Psoas muscle (tissue), 8 donors: ENCODE measurements around the gene THBS3. TPM values are rescaled to one million over a fixed set of nuclear protein-coding genes. Genes with fewer than 3 reads are reported as not detected.
A peak's percentile ranks its signal among the peaks of the same experiment; 100 is the strongest.

Experiments used
- ATAC-seq, 4 donors: fragments of 200-7000 bp; cut with Tn5 transposase; one replicate each; pipeline ENCODE4 v1.9.1; 2020; ENCODE audit warnings: moderate library complexity in 3 of 4, mild to moderate bottlenecking in 2 of 4
- DNase-seq, 2 donors: peaks; one replicate each; pipeline ENCODE4 v3.0.0-alpha.2; 2020
- H3K27ac ChIP-seq: fragments of 200-600 bp; one replicate; pipeline ENCODE4 v1.8.0; 2022
- H3K27me3 ChIP-seq, 3 donors: fragments of 200-600 bp in 1 of 3; one replicate each; pipeline versions ENCODE4 v1.6.1 to v1.8.0; 2013 to 2022; ENCODE audit warnings: low read length in 2 of 3, mild to moderate bottlenecking in 2 of 3, moderate library complexity in 1 of 3; ENCODE audit not compliant: insufficient read depth in 3 of 3
- H3K36me3 ChIP-seq, 2 donors: fragments of 200-600 bp in 1 of 2; one replicate each; pipeline versions ENCODE4 v1.6.1 to v1.8.0; 2013 to 2022; ENCODE audit warnings: low read depth in 1 of 2, mild to moderate bottlenecking in 1 of 2, moderate library complexity in 1 of 2; ENCODE audit not compliant: insufficient read depth in 1 of 2
- H3K4me1 ChIP-seq: fragments of 200-600 bp; one replicate; pipeline ENCODE4 v1.8.0; 2022
- H3K4me3 ChIP-seq: fragments of 200-600 bp; one replicate; pipeline ENCODE4 v1.8.0; 2022; ENCODE audit warnings: mild to moderate bottlenecking
- H3K9me3 ChIP-seq: fragments of 200-600 bp; one replicate; pipeline ENCODE4 v1.8.0; 2022
- WGBS, 3 donors: extraction: QIAGEN DNeasy Blood & Tissue Kit; methylation state at CpG; one replicate each; pipeline versions ENCODE4 v1.1.6 to v1.1.7; 2013; 5-methylcytosine and 5-hydroxymethylcytosine counted together
- intact Hi-C, 2 donors: fragments of 100-400 bp; cut with DNase I; formaldehyde crosslinking; loops; one replicate each; pipeline versions ENCODE4 v1.11.0 to v1.14.2; 2022
- polyA plus RNA-seq, 3 donors: library from polyadenylated mRNA; stranded (reverse); fragments of 200-250 nt; gene quantifications; one replicate each; pipeline ENCODE4 v1.2.3, GENCODE V29; 2013
- total RNA-seq, 4 donors: library from RNA; stranded (reverse); fragmentation: NEBNext Ultra II Directional in 2 of 4; extraction: Animal tissue kit (Norgen Biotek cat#: 25700) in 2 of 4; gene quantifications; one replicate each; pipeline versions ENCODE4 v1.2.1 to v1.2.4, GENCODE V29; 2021 to 2023
- TF ChIP-seq, protein P1 (sequence below): fragments of 200-600 bp; IDR thresholded peaks from one replicate; pipeline ENCODE4 v1.8.0; 2022; ENCODE audit warnings: antibody characterized with exemption
- donor health status: healthy with polysubstance abuse.
- donor health status: DM: no; HTN: no; CAD: no; lungs with moderate emphysema.
- donor health status: Bipolar disorder and iron deficiency.
- donor health status: healthy.
- donor health status: DM: yes; HTN: yes; CAD: no.
- donor health status: DM: no; HTN: no; CAD: no.
- donor health status: DM: no; HTN: no; CAD: no.
- donor health status: DM: yes; HTN: yes; CAD: no.

The THBS3 gene
- total and polyA plus RNA-seq, 7 donors = 2.8 to 8.1 (median 3.5) TPM

DNA sequence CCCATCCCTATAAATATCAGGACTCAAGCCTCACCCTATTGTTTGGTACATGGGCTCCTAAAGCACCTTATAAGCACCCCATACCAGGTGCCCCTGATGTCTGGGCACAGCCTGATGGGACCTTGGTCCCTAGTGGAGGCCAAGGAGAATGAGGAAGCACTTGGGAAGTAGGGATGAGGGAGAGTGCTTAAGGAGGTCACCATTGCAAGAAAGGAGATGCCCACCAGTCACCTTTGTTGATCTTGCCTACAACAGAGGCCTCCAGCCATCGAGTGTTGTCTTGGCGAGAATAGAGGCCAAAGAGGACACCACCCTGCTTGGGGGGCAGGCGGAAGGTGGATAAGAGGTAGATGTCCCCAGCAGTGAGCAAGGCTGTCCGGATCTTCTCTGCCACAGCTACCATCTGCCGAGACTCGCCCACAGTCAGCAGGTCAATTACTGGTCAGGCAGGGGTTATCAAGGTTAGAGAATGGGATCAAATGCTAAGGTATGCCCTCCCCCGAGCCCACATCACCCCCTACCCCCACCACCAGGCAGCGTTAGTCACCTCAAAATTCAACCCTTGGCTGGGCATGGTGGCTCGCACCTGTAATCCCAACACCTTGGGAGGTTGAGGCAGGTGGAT lies 1.6 kb downstream of the THBS3 start:
- Histone ChIP-seq H3K4me3 (no peak overlapping the region), H3K27me3 (no peaks in the 10 kb centered on the region), H3K27ac (no peak overlapping the region), H3K9me3 (no peaks in the 10 kb centered on the region), H3K4me1 (peaks cover 21% of the 10 kb centered on the region), H3K36me3 (peaks cover 0 to 11% of the 10 kb centered on the region in 2 donors)
- TF ChIP-seq, protein P1, sequence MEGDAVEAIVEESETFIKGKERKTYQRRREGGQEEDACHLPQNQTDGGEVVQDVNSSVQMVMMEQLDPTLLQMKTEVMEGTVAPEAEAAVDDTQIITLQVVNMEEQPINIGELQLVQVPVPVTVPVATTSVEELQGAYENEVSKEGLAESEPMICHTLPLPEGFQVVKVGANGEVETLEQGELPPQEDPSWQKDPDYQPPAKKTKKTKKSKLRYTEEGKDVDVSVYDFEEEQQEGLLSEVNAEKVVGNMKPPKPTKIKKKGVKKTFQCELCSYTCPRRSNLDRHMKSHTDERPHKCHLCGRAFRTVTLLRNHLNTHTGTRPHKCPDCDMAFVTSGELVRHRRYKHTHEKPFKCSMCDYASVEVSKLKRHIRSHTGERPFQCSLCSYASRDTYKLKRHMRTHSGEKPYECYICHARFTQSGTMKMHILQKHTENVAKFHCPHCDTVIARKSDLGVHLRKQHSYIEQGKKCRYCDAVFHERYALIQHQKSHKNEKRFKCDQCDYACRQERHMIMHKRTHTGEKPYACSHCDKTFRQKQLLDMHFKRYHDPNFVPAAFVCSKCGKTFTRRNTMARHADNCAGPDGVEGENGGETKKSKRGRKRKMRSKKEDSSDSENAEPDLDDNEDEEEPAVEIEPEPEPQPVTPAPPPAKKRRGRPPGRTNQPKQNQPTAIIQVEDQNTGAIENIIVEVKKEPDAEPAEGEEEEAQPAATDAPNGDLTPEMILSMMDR = no peak
- ATAC-seq (no peak), DNase-seq (peak in 1 of 2 donors; percentile 17)
- WGBS, 3 donors = 68 to 82% (median 76%) methylated on average over 9 of the region's 9 CpGs
- intact Hi-C loops = loop anchor here in 1 of 2 donors (1.0 kb wide), 1 partner anchor 21 kb away; no protein-coding TSS in a partner anchor

DNA sequence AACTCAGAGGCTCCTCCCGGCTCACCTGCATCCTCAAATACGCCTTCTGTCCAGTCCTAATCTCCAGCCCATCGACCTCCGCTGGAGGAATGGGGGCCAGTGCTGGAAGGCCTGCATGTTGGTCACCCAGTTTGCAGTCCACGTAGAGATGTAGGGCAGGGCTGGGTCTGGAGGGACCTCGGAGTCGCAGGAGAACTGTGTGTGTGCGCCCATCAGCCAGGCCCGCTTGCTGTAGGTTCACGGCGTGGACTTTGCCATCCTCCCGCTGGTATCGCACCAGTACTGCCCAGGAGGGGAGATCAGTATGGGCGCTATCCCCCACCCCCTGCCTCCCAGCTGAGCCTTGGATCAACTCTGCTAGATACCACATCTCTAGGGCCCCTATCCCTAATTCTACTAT lies 2.7 kb downstream of the THBS3 start:
- peaks cover 21% of the 10 kb centered on the region for H3K4me1 ChIP-seq
- no peak overlapping the region for H3K27ac ChIP-seq
- 92 to 96% (median 93%) methylated on average over 14 of the region's 14 CpGs for WGBS, 3 donors
- DNase-seq (peak in 1 of 2 donors; percentile 39), ATAC-seq (no peak)
- H3K4me3 ChIP-seq = no peak overlapping the region
- no peaks in the 10 kb centered on the region for H3K9me3 ChIP-seq
- TF ChIP-seq, protein P1 = no peak
- no peaks in the 10 kb centered on the region for H3K27me3 ChIP-seq
- H3K36me3 ChIP-seq = peaks cover 0 to under 1% of the 10 kb centered on the region in 2 donors
- intact Hi-C loops = no loop called here

DNA sequence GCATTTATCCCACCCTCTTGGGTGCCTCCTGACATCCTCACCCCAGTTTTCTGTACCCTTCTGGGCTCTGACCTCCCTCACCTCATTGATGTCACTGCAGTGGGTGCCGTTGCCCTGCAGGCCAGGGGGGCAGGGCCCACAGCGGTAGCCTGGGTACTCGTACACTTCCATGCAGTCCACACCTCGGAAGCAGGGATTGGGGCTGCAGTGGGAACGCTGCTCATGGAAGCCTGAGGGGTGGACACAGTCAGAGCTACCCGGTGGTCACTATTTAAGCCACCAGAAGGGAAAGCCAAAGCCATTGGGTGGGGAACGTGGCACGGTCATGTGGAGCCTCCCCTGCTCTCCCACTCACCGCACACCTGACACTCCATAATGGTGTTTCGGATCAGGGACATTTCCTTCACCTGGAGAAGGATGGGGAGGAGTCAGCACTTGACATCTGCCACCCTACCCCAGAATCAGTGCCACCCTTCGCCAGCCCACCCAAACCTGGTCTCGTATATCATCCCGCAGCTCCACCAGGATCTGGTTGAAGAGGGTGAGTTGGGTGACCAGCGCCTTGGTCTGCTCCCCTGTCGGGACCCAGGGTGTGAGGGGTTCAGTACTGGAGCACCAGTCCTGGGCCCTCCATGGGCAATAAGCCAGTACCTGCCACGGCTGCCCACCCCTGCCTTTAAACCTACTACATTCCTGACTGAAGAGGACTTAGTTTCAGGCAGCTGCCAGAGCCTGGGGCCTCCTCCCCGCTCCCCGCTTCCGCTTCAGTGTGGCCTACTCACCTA lies 4.8 kb downstream of the THBS3 start:
- intact Hi-C loops = no loop called here
- Histone ChIP-seq H3K27me3 (no peaks in the 10 kb centered on the region), H3K9me3 (no peaks in the 10 kb centered on the region), H3K4me1 (peaks cover 9% of the 10 kb centered on the region), H3K27ac (no peak overlapping the region), H3K4me3 (no peak overlapping the region), H3K36me3 (no peaks in the 10 kb centered on the region)
- 87 to 90% (median 87%) methylated on average over 19 of the region's 19 CpGs for WGBS, 3 donors
- peak in 1 of 2 donors; percentile 31 for DNase-seq
- ATAC-seq = no peak
- TF ChIP-seq, protein P1 = no peak

DNA sequence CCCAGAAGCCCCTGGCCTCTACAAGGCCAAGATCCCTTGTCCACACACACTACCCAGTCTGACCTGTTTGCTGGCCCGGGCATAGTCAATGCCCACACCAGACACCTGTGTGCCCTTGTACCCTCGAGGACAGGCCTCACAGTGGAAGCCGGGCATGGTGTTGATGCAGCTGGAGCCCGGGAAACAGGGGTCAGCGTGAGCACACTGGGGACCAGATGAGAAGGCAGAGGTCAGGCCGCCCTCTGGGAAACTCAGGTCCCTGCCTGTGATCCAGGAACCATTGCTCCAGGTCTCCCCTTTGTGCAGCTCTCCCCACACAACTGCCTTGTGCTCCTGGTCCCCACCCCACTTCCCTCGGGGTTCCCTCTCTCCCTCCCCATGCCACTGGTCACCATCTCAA lies 5.5 kb downstream of the THBS3 start:
- peak in 1 of 2 donors; percentile 30 for DNase-seq
- intact Hi-C loops = no loop called here
- ATAC-seq = no peak
- Histone ChIP-seq H3K36me3 (no peaks in the 10 kb centered on the region), H3K27me3 (no peaks in the 10 kb centered on the region), H3K4me1 (peaks cover 4% of the 10 kb centered on the region), H3K9me3 (no peaks in the 10 kb centered on the region), H3K27ac (no peak overlapping the region), H3K4me3 (no peak overlapping the region)
- TF ChIP-seq, protein P1 = no peak
- 85 to 89% (median 88%) methylated on average over 7 of the region's 7 CpGs for WGBS, 3 donors
